Liver (tissue), 3 donors: ENCODE measurements around the gene UGT1A9.
"Not testable (repeated sequence)": the region's sequence is repeated elsewhere in the genome, so short reads cannot be mapped to it uniquely, and the experiment has no call there.

ENCODE experiments used
- CTCF ChIP-seq: fragments of 150-350 bp; IDR thresholded peaks from 2 replicates; pipeline ENCODE4 v1.5.1; 2017; ENCODE audit warnings: improper control_type of control experiment, low read depth, low read length; ENCODE audit not compliant: missing input control
- FOXA2 ChIP-seq: IDR thresholded peaks from 2 replicates; pipeline ENCODE4 v1.6.1; 2016; ENCODE audit warnings: antibody characterized with exemption
- MAX ChIP-seq: IDR thresholded peaks from 2 replicates; pipeline ENCODE4 v1.6.1; 2016; ENCODE audit warnings: antibody characterized with exemption
- NR2F2 ChIP-seq: IDR thresholded peaks from 2 replicates; pipeline ENCODE4 v1.6.1; 2016; ENCODE audit warnings: antibody characterized with exemption
- RAD21 ChIP-seq, 2 donors: IDR thresholded peaks; 2 replicates each; pipeline ENCODE4 v1.6.1; 2016; ENCODE audit warnings: antibody characterized with exemption in 2 of 2, mild to moderate bottlenecking in 2 of 2
- REST ChIP-seq: IDR thresholded peaks from 2 replicates; pipeline ENCODE4 v1.6.1; 2016; ENCODE audit warnings: antibody characterized with exemption, mild to moderate bottlenecking
- SP1 ChIP-seq: IDR thresholded peaks from 2 replicates; pipeline ENCODE4 v1.6.1; 2018; ENCODE audit warnings: antibody characterized with exemption, mild to moderate bottlenecking
- donor health status: healthy.
- donor health status: healthy.

GRCh38 chr2:233751212-233752009 lies 79.7 kb downstream of the UGT1A9 start:
- TF ChIP-seq CTCF; REST; SP1; NR2F2; RAD21 (IDR thresholded peaks at IDR 0.05); FOXA2; MAX: not testable (repeated sequence)
